NCI-H1048 (cell line): Measurements from ENCODE around the gene TSPAN32.

ENCODE experiments used
- DNase-seq: peaks from one replicate; lab custom pipeline; 2025; lab: John Stamatoyannopoulos, UW

Gene TSPAN32

DNA sequence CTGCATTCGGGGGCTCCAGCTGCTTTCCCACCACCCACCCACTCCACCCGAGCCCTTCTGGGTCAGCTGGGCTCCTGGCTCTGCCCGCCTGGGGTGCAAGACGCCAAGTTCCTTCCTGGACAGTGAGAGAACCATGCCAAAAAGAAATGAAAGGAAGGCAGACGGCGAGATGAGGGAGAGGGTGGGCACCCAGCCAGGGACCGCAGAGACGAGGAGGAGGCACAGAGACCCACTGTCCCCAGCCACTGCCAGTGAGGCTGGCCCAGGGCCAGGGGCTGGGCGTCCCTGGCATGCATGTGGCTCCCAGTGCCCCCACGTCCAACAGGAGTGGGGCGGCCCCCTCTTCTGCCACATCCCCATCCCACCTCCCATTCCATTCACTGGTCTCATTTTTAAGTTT is 64.5 kb downstream of the TSPAN32 start:
- no peak for DNase-seq

DNA sequence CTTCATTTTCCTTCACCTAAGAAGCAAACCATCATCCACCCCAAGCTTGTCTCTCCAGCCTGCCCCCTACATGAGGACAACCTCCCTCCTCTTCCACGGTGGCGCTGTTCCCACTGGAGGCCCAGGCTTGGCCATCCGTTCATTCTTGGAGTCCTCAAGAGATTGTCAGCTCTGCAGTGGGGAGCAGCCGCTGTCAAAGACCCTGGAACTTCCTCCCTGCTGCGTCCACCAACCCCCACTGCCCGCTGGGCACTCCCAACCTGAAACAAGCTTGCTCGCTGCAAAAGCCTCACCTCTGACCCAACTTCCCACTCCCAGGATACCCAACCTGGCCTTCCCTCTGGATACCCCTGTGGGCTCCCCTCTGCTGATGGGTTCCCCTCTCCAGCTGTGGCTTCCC is 64.9 kb downstream of the TSPAN32 start:
- no peak for DNase-seq

DNA sequence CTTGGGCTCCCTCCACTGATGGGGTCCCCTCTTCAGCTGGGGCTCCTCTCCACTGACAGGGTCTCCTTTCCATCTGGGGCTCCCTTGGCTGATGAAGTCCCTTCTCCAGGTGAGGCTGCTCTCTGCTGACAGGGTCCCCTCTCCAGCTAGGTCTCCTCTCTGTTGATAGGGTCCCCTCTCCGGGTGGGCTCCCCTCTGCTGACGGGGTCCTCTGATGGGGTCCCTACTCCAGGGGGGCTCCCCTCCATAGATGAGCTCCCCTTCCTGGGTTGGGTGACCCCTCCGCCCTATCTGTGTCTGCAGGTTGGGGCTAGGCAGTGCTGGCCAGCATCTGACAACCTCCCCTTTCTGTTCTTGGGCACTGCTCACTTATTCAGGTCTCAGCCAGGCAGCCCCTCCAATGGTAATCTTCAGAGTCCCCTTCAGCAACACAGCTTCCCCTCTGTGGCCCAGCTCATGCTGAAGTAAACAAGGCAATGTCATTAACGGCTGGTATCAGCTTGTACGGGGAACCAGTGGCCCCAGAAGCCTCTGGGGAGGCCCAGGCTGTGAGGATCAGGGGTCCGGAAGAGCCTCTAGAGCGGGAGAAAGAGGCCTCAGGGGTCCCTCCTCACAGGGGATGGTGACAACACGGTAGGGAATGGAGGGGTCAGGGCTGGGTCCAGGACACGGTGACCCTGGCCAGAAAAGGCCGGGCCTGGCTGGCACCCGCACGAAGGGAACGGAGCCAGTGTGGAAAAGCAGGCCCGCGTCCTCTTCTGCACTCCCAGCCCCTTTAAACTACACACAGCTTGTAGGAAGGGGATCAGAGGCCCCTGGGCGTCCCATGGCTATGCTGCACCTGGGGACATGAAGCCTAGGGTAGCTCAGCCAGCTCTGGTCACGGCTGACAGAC is 65.7 kb downstream of the TSPAN32 start:
- DNase-seq: no peak
